Astrocyte (in vitro differentiated cells and primary cell): ENCODE measurements around the gene GRIK3.

Experiments
- EZH2 ChIP-seq: IDR thresholded peaks from 2 replicates; pipeline ENCODE4 v1.6.1; 2012; ENCODE audit warnings: mild to moderate bottlenecking, low read length, inconsistent platforms; ENCODE audit not compliant: insufficient read depth
- TF ChIP-seq, protein P1 (sequence below): IDR thresholded peaks from 2 replicates; pipeline ENCODE4 v1.5.1; 2011; ENCODE audit warnings: low read depth, mild to moderate bottlenecking, inconsistent platforms, low read length, moderate library complexity; ENCODE audit not compliant: insufficient read depth

DNA sequence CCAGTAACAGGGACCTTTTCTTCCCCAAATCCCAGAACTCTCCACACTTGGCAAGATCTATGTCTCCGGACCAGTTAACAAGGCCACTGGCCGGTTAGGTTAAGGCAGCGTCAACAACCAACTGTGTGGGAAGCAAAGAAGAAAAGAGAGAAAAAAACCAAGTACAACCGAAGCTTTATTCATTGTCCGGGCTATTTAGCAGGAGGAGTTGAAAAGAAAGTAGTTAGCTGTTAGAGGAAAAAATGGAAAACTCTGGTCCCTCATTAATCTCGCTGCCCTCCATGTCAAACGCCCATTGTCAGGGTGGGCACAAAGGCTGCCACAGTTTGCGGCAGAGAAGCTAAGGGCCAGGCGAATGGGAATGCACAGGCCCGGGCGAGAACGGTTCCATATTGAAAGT, 49.3 kb upstream of the GRIK3 start:
- TF ChIP-seq, protein P1, sequence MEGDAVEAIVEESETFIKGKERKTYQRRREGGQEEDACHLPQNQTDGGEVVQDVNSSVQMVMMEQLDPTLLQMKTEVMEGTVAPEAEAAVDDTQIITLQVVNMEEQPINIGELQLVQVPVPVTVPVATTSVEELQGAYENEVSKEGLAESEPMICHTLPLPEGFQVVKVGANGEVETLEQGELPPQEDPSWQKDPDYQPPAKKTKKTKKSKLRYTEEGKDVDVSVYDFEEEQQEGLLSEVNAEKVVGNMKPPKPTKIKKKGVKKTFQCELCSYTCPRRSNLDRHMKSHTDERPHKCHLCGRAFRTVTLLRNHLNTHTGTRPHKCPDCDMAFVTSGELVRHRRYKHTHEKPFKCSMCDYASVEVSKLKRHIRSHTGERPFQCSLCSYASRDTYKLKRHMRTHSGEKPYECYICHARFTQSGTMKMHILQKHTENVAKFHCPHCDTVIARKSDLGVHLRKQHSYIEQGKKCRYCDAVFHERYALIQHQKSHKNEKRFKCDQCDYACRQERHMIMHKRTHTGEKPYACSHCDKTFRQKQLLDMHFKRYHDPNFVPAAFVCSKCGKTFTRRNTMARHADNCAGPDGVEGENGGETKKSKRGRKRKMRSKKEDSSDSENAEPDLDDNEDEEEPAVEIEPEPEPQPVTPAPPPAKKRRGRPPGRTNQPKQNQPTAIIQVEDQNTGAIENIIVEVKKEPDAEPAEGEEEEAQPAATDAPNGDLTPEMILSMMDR: no peak
- no peak for TF ChIP-seq EZH2
